K562 (cell line): ENCODE data around the gene FUZ. TPM values are rescaled to one million over a fixed set of nuclear protein-coding genes. Genes with fewer than 3 reads are reported as not detected.

Experiments
- ARID1B ChIP-seq: fragments of 450-650 bp; IDR thresholded peaks from 2 replicates; pipeline ENCODE4 v1.6.1; 2016; ENCODE audit warnings: antibody characterized with exemption, mild to moderate bottlenecking, inconsistent platforms
- CBX2 ChIP-seq: fragments of 200-600 bp; sonication (generic); IDR thresholded peaks from one replicate; pipeline ENCODE4 v1.6.1; 2012; ENCODE audit warnings: mild to moderate bottlenecking, low read length, inconsistent platforms; ENCODE audit not compliant: insufficient read depth, poor library complexity, severe bottlenecking
- CREB1 ChIP-seq, 2 experiments: sonication (generic) in 1 of 2; formaldehyde crosslinking in 1 of 2; IDR thresholded peaks; 2 replicates each; pipeline versions ENCODE4 v1.6.1 to v1.8.0; 2012 to 2022; ENCODE audit warnings: inconsistent platforms in 1 of 2, mild to moderate bottlenecking in 1 of 2, missing genetic modification reagents in 1 of 2, moderate library complexity in 1 of 2
- CTBP1 ChIP-seq: fragments of 450-650 bp; IDR thresholded peaks from 2 replicates; pipeline ENCODE4 v1.6.1; 2016; ENCODE audit warnings: borderline replicate concordance
- E2F3 ChIP-seq: fragments of 250-450 bp; sonication (Bioruptor Pico); IDR thresholded peaks from 2 replicates; pipeline ENCODE4 v1.4.0; 2020; ENCODE audit warnings: mild to moderate bottlenecking
- HOXB6 ChIP-seq: fragments of 250-450 bp; sonication (Bioruptor Pico); IDR thresholded peaks from 2 replicates; pipeline ENCODE4 v1.5.1; 2022; ENCODE audit warnings: mild to moderate bottlenecking, borderline replicate concordance
- NBN ChIP-seq: fragments of 450-650 bp; IDR thresholded peaks from 2 replicates; pipeline ENCODE4 v1.6.1; 2016; ENCODE audit warnings: low read depth, mild to moderate bottlenecking
- NCOR1 ChIP-seq: fragments of 450-650 bp; IDR thresholded peaks from 2 replicates; pipeline ENCODE4 v1.6.1; 2016; ENCODE audit warnings: mild to moderate bottlenecking, moderate library complexity
- OTX1 ChIP-seq: fragments of 450-650 bp; formaldehyde crosslinking; IDR thresholded peaks from 2 replicates; pipeline ENCODE4 v1.4.0; 2022; ENCODE audit warnings: mild to moderate bottlenecking
- RBFOX2 ChIP-seq: fragments of 200-400 bp; formaldehyde crosslinking; IDR thresholded peaks from 2 replicates; pipeline ENCODE4 v1.6.1; 2017; ENCODE audit warnings: low read depth, mild to moderate bottlenecking, low read length, moderate library complexity
- SUPT5H ChIP-seq: fragments of 450-650 bp; IDR thresholded peaks from 2 replicates; pipeline ENCODE4 v1.6.1; 2016
- TFAM ChIP-seq: fragments of 250-450 bp; sonication (Bioruptor Pico); conservative IDR thresholded peaks from 2 replicates; pipeline ENCODE4 v1.5.0; 2021; ENCODE audit warnings: mild to moderate bottlenecking, moderate library complexity
- ZNF77 ChIP-seq: fragments of 250-450 bp; sonication (Bioruptor Pico); IDR thresholded peaks from 2 replicates; pipeline ENCODE4 v1.5.0; 2020
- ZNF79 ChIP-seq: fragments of 250-450 bp; sonication (Bioruptor Pico); IDR thresholded peaks from 2 replicates; pipeline ENCODE4 v1.4.0; 2020; ENCODE audit warnings: low read depth, mild to moderate bottlenecking, moderate library complexity
- ZNF830 ChIP-seq: fragments of 250-450 bp; sonication (Bioruptor Pico); IDR thresholded peaks from 2 replicates; pipeline ENCODE4 v1.5.0; 2021; ENCODE audit warnings: mild to moderate bottlenecking
- polyA plus RNA-seq, 8 experiments: library from polyadenylated mRNA; depleted of rRNA in 4 of 8; stranded (reverse) in 5 of 8; unstranded in 3 of 8; fragments of >200 nt; fragmentation: Nextera tagmentation in 2 of 8; fragmentation: Illumina TruSeq in 1 of 8; extraction: Ambion mirVana in 2 of 8; extraction: Trizol in 1 of 8; gene quantifications; 2 replicates each; pipeline versions ENCODE4 v1.2.1 to v1.2.3, GENCODE V29; 2011 to 2014; ENCODE audit warnings: inconsistent platforms in 1 of 8, missing spikeins in 1 of 8
- total RNA-seq, 7 experiments: library from RNA; depleted of rRNA in 6 of 7; stranded (reverse); fragments of >200 nt in 6 of 7; fragmentation: Illumina TruSeq in 2 of 7; extraction: Trizol in 2 of 7; gene quantifications; 2 replicates each; pipeline versions ENCODE4 v1.2.1 to v1.2.3, GENCODE V29; 2011 to 2021; ENCODE audit warnings: low replicate concordance in 1 of 7
- TF ChIP-seq, protein P1 (sequence below), 3 experiments: IDR thresholded peaks in 2 of 3; conservative IDR thresholded peaks in 1 of 3; 2 replicates each; pipeline ENCODE4 v1.5.1; 2011 to 2012; ENCODE audit warnings: low read length in 3 of 3, mild to moderate bottlenecking in 3 of 3, control low read depth in 2 of 3, improper control_type of control experiment in 1 of 3, inconsistent platforms in 1 of 3, low read depth in 1 of 3, mixed read lengths in 1 of 3, moderate library complexity in 1 of 3; ENCODE audit not compliant: insufficient read depth in 2 of 3
- TF ChIP-seq, protein P2 (sequence below): fragments of 200-800 bp; sonication (Bioruptor generic); IDR thresholded peaks from 2 replicates; pipeline ENCODE4 v1.6.1; 2017; ENCODE audit warnings: missing genetic modification characterization, missing compliant biosample characterization
- TF ChIP-seq, protein P3 (sequence below): fragments of 250-450 bp; sonication (Bioruptor Pico); IDR thresholded peaks from 2 replicates; pipeline ENCODE4 v1.5.0; 2021; ENCODE audit warnings: mild to moderate bottlenecking, borderline replicate concordance
- TF ChIP-seq, protein P4 (sequence below): IDR thresholded peaks from 2 replicates; pipeline ENCODE4 v1.6.1; 2012; ENCODE audit warnings: low read depth, low read length, improper control_type of control experiment, borderline replicate concordance
- TF ChIP-seq, protein P5 (sequence below): fragments of 200-800 bp; sonication (Bioruptor generic); IDR thresholded peaks from 2 replicates; pipeline ENCODE4 v1.6.1; 2017; ENCODE audit warnings: missing genetic modification characterization, missing compliant biosample characterization

Gene FUZ
- total and polyA plus RNA-seq, 9 of the 15 experiments (the other 6 are each of a cell fraction or from before 2014, with no cell fraction given) = 0.17 to 7.6 (median 3.6) TPM; not detected in 1

DNA sequence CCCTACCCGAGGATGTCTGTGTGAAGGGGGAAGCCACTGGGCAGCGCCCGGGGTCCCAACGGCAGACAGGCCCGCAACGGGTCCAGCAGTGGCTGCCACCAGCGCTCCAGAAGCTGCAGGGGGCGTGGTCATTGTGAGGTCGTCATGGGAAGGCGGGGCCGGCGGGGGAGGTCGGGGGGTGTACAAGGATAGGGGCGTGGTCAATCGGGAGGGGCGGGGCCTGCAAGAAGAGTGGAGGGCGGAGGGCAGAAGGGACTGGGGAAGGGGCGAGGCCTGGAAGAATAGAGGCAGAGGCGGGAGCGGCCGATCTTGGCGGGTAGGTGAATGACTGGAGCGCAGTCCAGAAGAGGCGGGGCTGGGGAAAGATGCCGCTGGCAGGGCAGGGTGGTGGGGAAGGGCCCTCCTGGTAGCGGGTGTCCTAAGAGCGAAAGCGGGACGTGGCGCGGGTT is 4.4 kb downstream of the FUZ start (continued):
- TF ChIP-seq, protein P1, sequence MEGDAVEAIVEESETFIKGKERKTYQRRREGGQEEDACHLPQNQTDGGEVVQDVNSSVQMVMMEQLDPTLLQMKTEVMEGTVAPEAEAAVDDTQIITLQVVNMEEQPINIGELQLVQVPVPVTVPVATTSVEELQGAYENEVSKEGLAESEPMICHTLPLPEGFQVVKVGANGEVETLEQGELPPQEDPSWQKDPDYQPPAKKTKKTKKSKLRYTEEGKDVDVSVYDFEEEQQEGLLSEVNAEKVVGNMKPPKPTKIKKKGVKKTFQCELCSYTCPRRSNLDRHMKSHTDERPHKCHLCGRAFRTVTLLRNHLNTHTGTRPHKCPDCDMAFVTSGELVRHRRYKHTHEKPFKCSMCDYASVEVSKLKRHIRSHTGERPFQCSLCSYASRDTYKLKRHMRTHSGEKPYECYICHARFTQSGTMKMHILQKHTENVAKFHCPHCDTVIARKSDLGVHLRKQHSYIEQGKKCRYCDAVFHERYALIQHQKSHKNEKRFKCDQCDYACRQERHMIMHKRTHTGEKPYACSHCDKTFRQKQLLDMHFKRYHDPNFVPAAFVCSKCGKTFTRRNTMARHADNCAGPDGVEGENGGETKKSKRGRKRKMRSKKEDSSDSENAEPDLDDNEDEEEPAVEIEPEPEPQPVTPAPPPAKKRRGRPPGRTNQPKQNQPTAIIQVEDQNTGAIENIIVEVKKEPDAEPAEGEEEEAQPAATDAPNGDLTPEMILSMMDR (IDR thresholded peaks at IDR 0.05 in 2 of 3, conservative IDR thresholded peaks at IDR 0.05 in 1 of 3; ENCODE audit: insufficient read depth in 2 of 3, low read depth in 1 of 3, low read length in 3 of 3) = no peak
- TF ChIP-seq, protein P2, sequence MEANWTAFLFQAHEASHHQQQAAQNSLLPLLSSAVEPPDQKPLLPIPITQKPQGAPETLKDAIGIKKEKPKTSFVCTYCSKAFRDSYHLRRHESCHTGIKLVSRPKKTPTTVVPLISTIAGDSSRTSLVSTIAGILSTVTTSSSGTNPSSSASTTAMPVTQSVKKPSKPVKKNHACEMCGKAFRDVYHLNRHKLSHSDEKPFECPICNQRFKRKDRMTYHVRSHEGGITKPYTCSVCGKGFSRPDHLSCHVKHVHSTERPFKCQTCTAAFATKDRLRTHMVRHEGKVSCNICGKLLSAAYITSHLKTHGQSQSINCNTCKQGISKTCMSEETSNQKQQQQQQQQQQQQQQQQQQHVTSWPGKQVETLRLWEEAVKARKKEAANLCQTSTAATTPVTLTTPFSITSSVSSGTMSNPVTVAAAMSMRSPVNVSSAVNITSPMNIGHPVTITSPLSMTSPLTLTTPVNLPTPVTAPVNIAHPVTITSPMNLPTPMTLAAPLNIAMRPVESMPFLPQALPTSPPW (CRISPR knock-in tag) = peak; percentile 93
- peak; percentile 64 for TF ChIP-seq SUPT5H
- TF ChIP-seq NBN = no peak
- TF ChIP-seq CBX2 = no peak
- no peak for TF ChIP-seq ZNF830 (CRISPR knock-in tag)
- TF ChIP-seq OTX1 (CRISPR knock-in tag) = no peak
- TF ChIP-seq CTBP1 = no peak
- TF ChIP-seq ZNF77 = no peak
- peak; percentile 33; the same call in 1 of the 2 replicates for TF ChIP-seq RBFOX2
- TF ChIP-seq E2F3 (CRISPR knock-in tag) = no peak
- no peak for TF ChIP-seq TFAM
- TF ChIP-seq ARID1B = no peak
- no peak for TF ChIP-seq NCOR1
- TF ChIP-seq, protein P3, sequence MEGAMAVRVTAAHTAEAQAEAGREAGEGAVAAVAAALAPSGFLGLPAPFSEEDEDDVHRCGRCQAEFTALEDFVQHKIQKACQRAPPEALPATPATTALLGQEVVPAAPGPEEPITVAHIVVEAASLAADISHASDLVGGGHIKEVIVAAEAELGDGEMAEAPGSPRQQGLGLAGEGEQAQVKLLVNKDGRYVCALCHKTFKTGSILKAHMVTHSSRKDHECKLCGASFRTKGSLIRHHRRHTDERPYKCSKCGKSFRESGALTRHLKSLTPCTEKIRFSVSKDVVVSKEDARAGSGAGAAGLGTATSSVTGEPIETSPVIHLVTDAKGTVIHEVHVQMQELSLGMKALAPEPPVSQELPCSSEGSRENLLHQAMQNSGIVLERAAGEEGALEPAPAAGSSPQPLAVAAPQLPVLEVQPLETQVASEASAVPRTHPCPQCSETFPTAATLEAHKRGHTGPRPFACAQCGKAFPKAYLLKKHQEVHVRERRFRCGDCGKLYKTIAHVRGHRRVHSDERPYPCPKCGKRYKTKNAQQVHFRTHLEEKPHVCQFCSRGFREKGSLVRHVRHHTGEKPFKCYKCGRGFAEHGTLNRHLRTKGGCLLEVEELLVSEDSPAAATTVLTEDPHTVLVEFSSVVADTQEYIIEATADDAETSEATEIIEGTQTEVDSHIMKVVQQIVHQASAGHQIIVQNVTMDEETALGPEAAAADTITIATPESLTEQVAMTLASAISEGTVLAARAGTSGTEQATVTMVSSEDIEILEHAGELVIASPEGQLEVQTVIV (CRISPR knock-in tag) = no peak
- TF ChIP-seq ZNF79 (CRISPR knock-in tag) = no peak
- TF ChIP-seq, protein P4, sequence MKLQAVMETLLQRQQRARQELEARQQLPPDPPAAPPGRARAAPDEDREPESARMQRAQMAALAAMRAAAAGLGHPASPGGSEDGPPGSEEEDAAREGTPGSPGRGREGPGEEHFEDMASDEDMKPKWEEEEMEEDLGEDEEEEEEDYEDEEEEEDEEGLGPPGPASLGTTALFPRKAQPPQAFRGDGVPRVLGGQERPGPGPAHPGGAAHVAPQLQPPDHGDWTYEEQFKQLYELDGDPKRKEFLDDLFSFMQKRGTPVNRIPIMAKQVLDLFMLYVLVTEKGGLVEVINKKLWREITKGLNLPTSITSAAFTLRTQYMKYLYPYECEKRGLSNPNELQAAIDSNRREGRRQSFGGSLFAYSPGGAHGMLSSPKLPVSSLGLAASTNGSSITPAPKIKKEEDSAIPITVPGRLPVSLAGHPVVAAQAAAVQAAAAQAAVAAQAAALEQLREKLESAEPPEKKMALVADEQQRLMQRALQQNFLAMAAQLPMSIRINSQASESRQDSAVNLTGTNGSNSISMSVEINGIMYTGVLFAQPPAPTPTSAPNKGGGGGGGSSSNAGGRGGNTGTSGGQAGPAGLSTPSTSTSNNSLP = no peak
- TF ChIP-seq HOXB6 (CRISPR knock-in tag) = no peak
- no peak; the same call in 1 of the 2 replicates for TF ChIP-seq CREB1 (IDR thresholded peaks at IDR 0.05)
- peak; percentile 70 for TF ChIP-seq CREB1 (CRISPR knock-in tag; IDR thresholded peaks at IDR 0.05)
- TF ChIP-seq, protein P5, sequence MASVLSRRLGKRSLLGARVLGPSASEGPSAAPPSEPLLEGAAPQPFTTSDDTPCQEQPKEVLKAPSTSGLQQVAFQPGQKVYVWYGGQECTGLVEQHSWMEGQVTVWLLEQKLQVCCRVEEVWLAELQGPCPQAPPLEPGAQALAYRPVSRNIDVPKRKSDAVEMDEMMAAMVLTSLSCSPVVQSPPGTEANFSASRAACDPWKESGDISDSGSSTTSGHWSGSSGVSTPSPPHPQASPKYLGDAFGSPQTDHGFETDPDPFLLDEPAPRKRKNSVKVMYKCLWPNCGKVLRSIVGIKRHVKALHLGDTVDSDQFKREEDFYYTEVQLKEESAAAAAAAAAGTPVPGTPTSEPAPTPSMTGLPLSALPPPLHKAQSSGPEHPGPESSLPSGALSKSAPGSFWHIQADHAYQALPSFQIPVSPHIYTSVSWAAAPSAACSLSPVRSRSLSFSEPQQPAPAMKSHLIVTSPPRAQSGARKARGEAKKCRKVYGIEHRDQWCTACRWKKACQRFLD (CRISPR knock-in tag) = no peak
